Aorta (tissue), 5 donors: ENCODE data around the gene GRM7. TPM values are rescaled to one million over a fixed set of nuclear protein-coding genes. Genes with fewer than 3 reads are reported as not detected.

ENCODE experiments used
- ATAC-seq: fragments of 200-7000 bp; cut with Tn5 transposase; one replicate; pipeline ENCODE4 v1.9.1; 2022; ENCODE audit warnings: moderate library complexity; ENCODE audit not compliant: low FRiP score
- DNase-seq, 2 donors: peaks; one replicate each; pipeline ENCODE4 v3.0.0-alpha.2; 2020
- H3K27ac ChIP-seq, 2 donors: one replicate each; pipeline ENCODE4 v1.5.1; 2013; ENCODE audit warnings: low read length in 2 of 2, mild to moderate bottlenecking in 2 of 2, moderate library complexity in 2 of 2, control low read depth in 1 of 2, inconsistent platforms in 1 of 2, low read depth in 1 of 2
- H3K27me3 ChIP-seq, 2 donors: one replicate each; pipeline ENCODE4 v1.6.1; 2013; ENCODE audit warnings: control low read depth in 1 of 2, low read length in 1 of 2, mild to moderate bottlenecking in 1 of 2, moderate library complexity in 1 of 2; ENCODE audit not compliant: insufficient read depth in 2 of 2, control insufficient read depth in 1 of 2
- H3K36me3 ChIP-seq, 2 donors: one replicate each; pipeline ENCODE4 v1.6.1; 2013; ENCODE audit warnings: control low read depth in 1 of 2, low read length in 1 of 2, mild to moderate bottlenecking in 1 of 2; ENCODE audit not compliant: insufficient read depth in 2 of 2, control insufficient read depth in 1 of 2
- H3K4me1 ChIP-seq, 2 donors: one replicate each; pipeline ENCODE4 v1.6.1; 2013; ENCODE audit warnings: low read length in 2 of 2, control low read depth in 1 of 2, mild to moderate bottlenecking in 1 of 2, moderate library complexity in 1 of 2; ENCODE audit not compliant: insufficient read depth in 2 of 2, control insufficient read depth in 1 of 2
- H3K4me3 ChIP-seq, 2 donors: one replicate each; pipeline ENCODE4 v1.5.1; 2013; ENCODE audit warnings: low read length in 2 of 2, control low read depth in 1 of 2, mild to moderate bottlenecking in 1 of 2
- H3K9me3 ChIP-seq: one replicate; pipeline ENCODE4 v1.6.1; 2013; ENCODE audit warnings: mild to moderate bottlenecking, low read length; ENCODE audit not compliant: control insufficient read depth
- WGBS, 2 donors: extraction: QIAGEN DNeasy Blood & Tissue Kit; methylation state at CpG; one replicate each; pipeline ENCODE4 v1.1.7; 2013; 5-methylcytosine and 5-hydroxymethylcytosine counted together
- intact Hi-C, 2 donors: fragments of 100-400 bp; cut with DNase I; formaldehyde crosslinking; loops; one replicate each; pipeline versions ENCODE4 v1.14.2 to v1.15.0; 2022
- polyA plus RNA-seq, 2 donors: library from polyadenylated mRNA; stranded (reverse); fragments of 200-250 nt; gene quantifications; one replicate each; pipeline ENCODE4 v1.2.3, GENCODE V29; 2013
- total RNA-seq, 2 donors: library from RNA; stranded (reverse); fragmentation: NEBNext Ultra II Directional; extraction: Animal tissue kit (Norgen Biotek cat#: 25700); gene quantifications; one replicate each; pipeline ENCODE4 v1.2.1, GENCODE V29; 2021
- donor health status: healthy with polysubstance abuse.
- donor health status: Bipolar disorder and iron deficiency.
- donor health status: DM: no; HTN: no; CAD: no.
- donor health status: DM: no; HTN: no; CAD: no.
- donor health status: DM: yes; HTN: yes; CAD: no.

The GRM7 gene
- total and polyA plus RNA-seq, 4 donors: 0.10 to 2.5 (median 0.50) TPM

GRCh38 chr3:7640787-7641186 lies 779.9 kb downstream of the GRM7 start:
- H3K4me1 ChIP-seq: no peaks in the 10 kb centered on the region
- DNase-seq (no peak), ATAC-seq (no peak)
- no peaks in the 10 kb centered on the region for H3K36me3 ChIP-seq
- intact Hi-C loops: no loop called here
- H3K27ac ChIP-seq: no peak overlapping the region
- H3K27me3 ChIP-seq: no peaks in the 10 kb centered on the region
- H3K4me3 ChIP-seq: no peak overlapping the region
- no peaks in the 10 kb centered on the region for H3K9me3 ChIP-seq

- ATAC-seq: no peak
- intact Hi-C loops: no loop called here
- WGBS, 2 donors: 82 to 91% methylated on average over 5 of the region's 5 CpGs
Measured at GRCh38 chr3:7646851-7647250, 785.9 kb downstream of the GRM7 start.

DNA sequence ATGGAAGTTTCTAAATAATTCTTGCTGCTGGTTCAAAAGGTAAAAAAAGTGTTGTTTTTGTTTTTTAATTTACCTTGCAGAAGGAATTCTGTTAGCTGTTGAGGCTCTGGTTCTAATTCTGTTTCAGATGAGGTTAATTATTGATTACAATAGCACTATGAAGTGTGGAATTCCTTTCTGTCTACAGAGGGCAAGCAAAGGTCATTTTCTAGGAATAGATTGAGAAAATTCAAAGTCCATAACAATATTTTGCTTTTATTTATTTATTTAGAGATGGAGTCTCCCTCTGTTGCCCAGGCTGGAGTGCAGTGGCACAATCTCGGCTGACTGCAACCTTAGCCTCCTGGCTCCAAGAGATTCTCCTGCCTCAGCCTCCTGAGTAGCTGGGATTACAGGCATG lies 789.6 kb downstream of the GRM7 start:
- intact Hi-C loops: no loop called here

More at GRCh38 chr3:7646851-7647250, 785.9 kb downstream of the GRM7 start:
- Histone ChIP-seq H3K4me3 (no peak overlapping the region), H3K36me3 (no peaks in the 10 kb centered on the region), H3K27ac (no peak overlapping the region), H3K4me1 (peaks cover 0 to 7% of the 10 kb centered on the region in 2 donors), H3K27me3 (no peaks in the 10 kb centered on the region), H3K9me3 (no peaks in the 10 kb centered on the region)
- no peak for DNase-seq

DNA sequence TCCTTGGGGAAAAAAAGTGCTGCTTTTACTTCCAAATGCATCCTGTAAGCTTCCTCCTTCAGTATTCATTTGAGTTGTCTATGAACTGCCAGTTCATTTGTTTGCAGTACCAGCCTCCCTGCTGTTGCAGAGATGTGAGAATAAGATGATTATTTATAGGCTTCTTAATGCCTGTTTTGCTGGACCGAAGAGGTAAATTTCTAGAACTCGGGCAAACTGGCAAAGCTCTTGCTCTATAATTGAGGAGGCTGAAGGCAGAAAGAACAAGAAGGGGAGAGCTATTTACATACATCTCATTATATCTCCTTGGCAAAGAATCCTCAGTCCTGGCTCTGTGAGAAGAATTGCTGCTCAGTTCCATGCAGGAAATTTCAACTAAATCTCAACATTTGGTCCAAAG lies 790.4 kb downstream of the GRM7 start:
- ATAC-seq: no peak
- intact Hi-C loops: no loop called here
- Histone ChIP-seq H3K9me3 (no peaks in the 10 kb centered on the region), H3K27me3 (no peaks in the 10 kb centered on the region), H3K4me3 (no peak overlapping the region), H3K4me1 (peaks cover 0 to 7% of the 10 kb centered on the region in 2 donors), H3K27ac (no peak overlapping the region), H3K36me3 (no peaks in the 10 kb centered on the region)
- 12 to 15% methylated on average over 2 of the region's 2 CpGs for WGBS, 2 donors
- DNase-seq: no peak

More for the DNA sequence above, 789.6 kb downstream of the GRM7 start:
- no peak overlapping the region for H3K27ac ChIP-seq
- no peak overlapping the region for H3K4me3 ChIP-seq
- DNase-seq: no peak
- 74 to 81% methylated on average over 1 of the region's 1 CpG for WGBS, 2 donors
- no peaks in the 10 kb centered on the region for H3K9me3 ChIP-seq
- H3K27me3 ChIP-seq: no peaks in the 10 kb centered on the region
- H3K36me3 ChIP-seq: no peaks in the 10 kb centered on the region
- peaks cover 0 to 7% of the 10 kb centered on the region in 2 donors for H3K4me1 ChIP-seq
- ATAC-seq: no peak

DNA sequence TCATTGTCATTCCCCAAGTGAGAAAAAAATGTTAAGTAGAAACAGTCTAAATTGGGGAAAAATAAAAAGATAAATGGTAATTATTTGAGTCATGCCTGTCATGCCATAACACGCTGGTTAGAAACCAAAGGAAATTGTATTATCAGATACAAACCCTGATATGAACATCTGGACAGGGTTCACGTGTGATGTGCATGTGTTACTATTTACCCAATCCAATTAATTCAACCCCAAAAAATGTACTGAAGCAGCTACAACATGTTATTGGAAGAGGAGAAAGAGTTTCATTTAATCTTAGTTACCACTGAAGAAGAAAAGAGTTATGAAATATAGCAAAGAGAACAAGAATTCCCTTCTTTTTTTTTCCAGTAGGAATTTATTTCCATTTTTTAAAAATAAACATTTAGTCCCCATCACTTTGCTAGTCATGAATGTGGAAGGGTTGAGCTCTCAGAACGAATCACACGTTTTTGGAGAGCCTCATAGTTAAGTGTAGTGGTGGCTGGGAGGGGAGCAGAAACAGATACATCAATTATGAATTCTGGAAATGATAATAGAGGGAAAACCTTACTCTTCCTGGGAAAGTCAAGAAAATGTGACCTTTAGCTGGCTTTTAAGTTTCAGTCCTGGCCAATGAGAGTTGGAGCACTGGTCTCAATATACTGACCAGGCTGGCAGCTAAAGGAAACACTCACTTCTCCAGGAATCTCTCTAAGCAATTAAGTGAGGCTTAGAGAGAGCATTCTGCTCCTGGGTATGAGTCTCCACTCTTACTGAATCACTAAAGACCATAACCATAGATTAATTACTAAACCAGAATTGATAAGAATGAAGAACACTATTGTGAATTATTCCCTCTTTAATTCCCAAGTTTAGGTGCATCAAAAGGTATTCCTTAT lies 796.5 kb downstream of the GRM7 start:
- H3K27ac ChIP-seq: no peak overlapping the region
- H3K4me3 ChIP-seq: no peak overlapping the region
- intact Hi-C loops: no loop called here
- H3K27me3 ChIP-seq: no peaks in the 10 kb centered on the region
- ATAC-seq (peak; percentile 63), DNase-seq (no peak)
- no peaks in the 10 kb centered on the region for H3K4me1 ChIP-seq
- H3K9me3 ChIP-seq: no peaks in the 10 kb centered on the region
- H3K36me3 ChIP-seq: no peaks in the 10 kb centered on the region
- WGBS, 2 donors: 6 to 12% methylated on average over 4 of the region's 4 CpGs

DNA sequence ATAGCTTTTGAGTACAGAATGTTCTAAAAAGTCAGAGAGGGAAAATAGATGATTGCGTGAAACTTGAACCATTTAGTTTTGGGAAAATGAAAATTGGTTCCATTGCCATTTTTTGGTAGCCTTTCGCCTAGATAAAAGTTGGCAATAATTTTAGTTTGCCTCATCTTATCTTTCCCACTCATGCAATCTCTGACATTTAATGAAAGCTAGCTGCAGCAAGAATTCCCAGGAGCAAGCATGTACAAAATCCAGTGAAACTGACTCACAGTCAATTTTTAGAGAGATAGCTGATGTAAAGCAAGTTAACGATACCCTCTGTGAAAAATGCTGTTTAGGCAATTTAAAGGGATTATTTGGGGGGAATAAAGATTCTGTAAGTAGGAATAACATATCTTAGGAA lies 797.4 kb downstream of the GRM7 start:
- intact Hi-C loops: no loop called here
- DNase-seq: no peak
- Histone ChIP-seq H3K9me3 (no peaks in the 10 kb centered on the region), H3K4me3 (no peak overlapping the region), H3K27me3 (no peaks in the 10 kb centered on the region), H3K27ac (no peak overlapping the region), H3K4me1 (no peaks in the 10 kb centered on the region), H3K36me3 (no peaks in the 10 kb centered on the region)
- no peak for ATAC-seq
- 65 to 67% methylated on average over 3 of the region's 3 CpGs for WGBS, 2 donors

- Histone ChIP-seq H3K36me3 (no peaks in the 10 kb centered on the region), H3K4me3 (no peak overlapping the region), H3K9me3 (no peaks in the 10 kb centered on the region), H3K4me1 (no peaks in the 10 kb centered on the region), H3K27me3 (no peaks in the 10 kb centered on the region), H3K27ac (no peak overlapping the region)
- 96 to 100% methylated on average over 1 of the region's 1 CpG for WGBS, 2 donors
- DNase-seq: no peak
- ATAC-seq: no peak
- intact Hi-C loops: no loop called here
Measured at GRCh38 chr3:7659079-7659478, 798.2 kb downstream of the GRM7 start.

DNA sequence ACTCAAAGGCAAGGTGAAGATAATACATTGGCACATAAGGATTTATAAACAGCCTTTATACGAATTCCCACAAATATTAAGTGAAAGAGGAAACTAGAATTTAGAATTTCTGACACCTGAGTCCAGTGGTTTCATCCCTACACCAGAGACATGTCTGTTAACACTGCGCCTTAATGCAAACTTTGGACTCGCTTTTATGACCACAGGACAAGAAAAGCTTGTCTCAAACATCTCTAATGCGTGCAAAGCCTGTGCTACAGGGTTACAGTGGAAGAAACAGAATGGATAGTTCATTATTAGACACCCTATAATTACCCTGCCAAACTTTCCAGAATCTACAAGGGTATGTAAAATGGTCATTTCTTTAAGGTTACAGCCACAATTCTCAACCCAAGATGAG lies 802.9 kb downstream of the GRM7 start:
- H3K9me3 ChIP-seq: no peaks in the 10 kb centered on the region
- DNase-seq (no peak), ATAC-seq (no peak)
- H3K4me3 ChIP-seq: no peak overlapping the region
- no peaks in the 10 kb centered on the region for H3K36me3 ChIP-seq
- H3K27me3 ChIP-seq: no peaks in the 10 kb centered on the region
- H3K4me1 ChIP-seq: no peaks in the 10 kb centered on the region
- intact Hi-C loops: no loop called here
- H3K27ac ChIP-seq: no peak overlapping the region
- 93 to 94% methylated on average over 4 of the region's 4 CpGs for WGBS, 2 donors

GRCh38 chr3:7667774-7668173 lies 806.9 kb downstream of the GRM7 start:
- no peak overlapping the region for H3K4me3 ChIP-seq
- no peaks in the 10 kb centered on the region for H3K4me1 ChIP-seq
- H3K27ac ChIP-seq: no peak overlapping the region
- no peaks in the 10 kb centered on the region for H3K9me3 ChIP-seq
- intact Hi-C loops: no loop called here
- WGBS, 2 donors: 43 to 88% methylated on average over 1 of the region's 1 CpG
- no peak for DNase-seq
- ATAC-seq: no peak
- no peaks in the 10 kb centered on the region for H3K27me3 ChIP-seq
- no peaks in the 10 kb centered on the region for H3K36me3 ChIP-seq
